D341Med (cell line): ENCODE results near the gene CDH15.

Experiments used
- DNase-seq: peaks from one replicate; pipeline ENCODE4 v3.0.0; 2012; ENCODE audit warnings: low spot score

Gene CDH15

GRCh38 chr16:89199241-89200123 lies 27.9 kb downstream of the CDH15 start:
- DNase-seq, result peak; percentile 15

GRCh38 chr16:89200124-89200849 lies 28.7 kb downstream of the CDH15 start, which contains the start of gene SLC22A31:
SLC22A31 (minus strand) TSS chr16:89200537; CDS start chr16:89200501, 36 bp downstream.
- peak; percentile 33 for DNase-seq

- no peak for DNase-seq
These were observed 29.4 kb downstream of the CDH15 start for GRCh38 chr16:89200850-89201411.

- DNase-seq, result peak; percentile 98
These were observed 30.2 kb downstream of the CDH15 start for GRCh38 chr16:89201439-89202377.

GRCh38 chr16:89202422-89203215 lies 31.1 kb downstream of the CDH15 start:
- no peak for DNase-seq

- no peak for DNase-seq
These were observed 36.4 kb downstream of the CDH15 start for GRCh38 chr16:89207993-89208392.

- DNase-seq, result no peak
These were observed 38.0 kb downstream of the CDH15 start for GRCh38 chr16:89209522-89210044.

- no peak for DNase-seq
These were observed 38.8 kb downstream of the CDH15 start for GRCh38 chr16:89210165-89210903.

- DNase-seq, result peak; percentile 40
These were observed 39.5 kb downstream of the CDH15 start for GRCh38 chr16:89210904-89211515.

GRCh38 chr16:89216315-89217137 lies 45.0 kb downstream of the CDH15 start:
- peak; percentile 81 for DNase-seq

- no peak for DNase-seq
These were observed 45.5 kb downstream of the CDH15 start for GRCh38 chr16:89217138-89217387.

- peak; percentile 92 for DNase-seq
These were observed 46.0 kb downstream of the CDH15 start, which contains the start of gene ZNF778 for GRCh38 chr16:89217388-89218191. ZNF778 (plus strand) TSS chr16:89217703; CDS start chr16:89221128, 3,425 bp downstream.

- no peak for DNase-seq
These were observed 47.8 kb downstream of the CDH15 start for GRCh38 chr16:89219365-89219764.

GRCh38 chr16:89221604-89222003 lies 50.1 kb downstream of the CDH15 start:
- DNase-seq, result no peak

- no peak for DNase-seq
These were observed 51.4 kb downstream of the CDH15 start for GRCh38 chr16:89222931-89223330.

GRCh38 chr16:89224665-89225064 lies 53.1 kb downstream of the CDH15 start:
- no peak for DNase-seq

- no peak for DNase-seq
These were observed 58.7 kb downstream of the CDH15 start for GRCh38 chr16:89230255-89230654.

- no peak for DNase-seq
These were observed 60.6 kb downstream of the CDH15 start for GRCh38 chr16:89232107-89232506.
